ENCODE data around the gene CSNK1A1.
A peak's percentile ranks its signal among the peaks of the same experiment; 100 is the strongest.

- TF ChIP-seq POLR2A (IDR thresholded peaks at IDR 0.05) (no peak), CTCF (IDR thresholded peaks at IDR 0.05) (peak in 3 of 4 experiments; percentile 14 to 28 (median 25))
These were observed 102.2 kb downstream of the CSNK1A1 start for GRCh38 chr5:149448831-149449714.

All from uterus (tissue), 2 donors.